GM19025 (cell line): Measurements from ENCODE around the gene TMEM79.

Source experiments
- ATAC-seq: cut with Tn5 transposase; IDR thresholded peaks from one replicate; pipeline ENCODE4 v1.9.1; 2021; ENCODE audit warnings: mild to moderate bottlenecking, low read depth, moderate library complexity; ENCODE audit not compliant: unreplicated experiment

The TMEM79 gene

GRCh38 chr1:156284112-156284511 lies at the start of gene TMEM79:
Gene TMEM79, plus strand, starts transcription at chr1:156284325. Its CDS starts 902 bp downstream, at chr1:156285227.
- ATAC-seq = no peak

- ATAC-seq = no peak
Observed at GRCh38 chr1:156236164-156236563, 48.0 kb upstream of the TMEM79 start.

GRCh38 chr1:156238248-156238647 lies 45.9 kb upstream of the TMEM79 start:
- ATAC-seq = no peak

DNA sequence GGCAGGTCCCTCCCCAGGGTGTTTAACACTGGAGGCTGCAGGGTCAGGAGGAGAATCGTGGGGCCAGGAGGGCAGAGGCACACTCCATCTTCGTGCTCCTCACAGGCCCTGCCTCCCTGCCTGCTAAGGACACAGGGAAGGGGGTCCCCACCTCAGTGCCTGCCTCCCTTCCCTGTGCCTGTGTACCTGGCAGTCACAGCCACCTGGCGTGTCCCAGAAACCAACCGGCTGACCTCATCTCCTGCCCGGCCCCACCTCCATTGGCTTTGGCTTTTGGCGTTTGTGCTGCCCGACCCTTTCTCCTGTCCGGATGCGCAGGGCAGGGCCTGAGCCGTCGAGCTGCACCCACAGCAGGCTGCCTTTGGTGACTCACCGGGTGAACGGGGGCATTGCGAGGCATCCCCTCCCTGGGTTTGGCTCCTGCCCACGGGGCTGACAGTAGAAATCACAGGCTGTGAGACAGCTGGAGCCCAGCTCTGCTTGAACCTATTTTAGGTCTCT lies 42.8 kb upstream of the TMEM79 start:
- no peak for ATAC-seq

DNA sequence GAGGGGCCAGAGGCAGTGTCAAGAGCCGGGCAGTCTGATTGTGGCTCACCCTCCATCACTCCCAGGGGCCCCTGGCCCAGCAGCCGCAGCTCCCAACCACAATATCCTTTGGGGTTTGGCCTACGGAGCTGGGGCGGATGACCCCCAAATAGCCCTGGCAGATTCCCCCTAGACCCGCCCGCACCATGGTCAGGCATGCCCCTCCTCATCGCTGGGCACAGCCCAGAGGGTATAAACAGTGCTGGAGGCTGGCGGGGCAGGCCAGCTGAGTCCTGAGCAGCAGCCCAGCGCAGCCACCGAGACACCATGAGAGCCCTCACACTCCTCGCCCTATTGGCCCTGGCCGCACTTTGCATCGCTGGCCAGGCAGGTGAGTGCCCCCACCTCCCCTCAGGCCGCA lies 42.2 kb upstream of the TMEM79 start, which contains the start of gene BGLAP:
Gene BGLAP, plus strand, starts transcription at position 259 of the 400 bp plus-strand sequence. Its CDS starts 48 bp downstream, at position 307.
- no peak for ATAC-seq

DNA sequence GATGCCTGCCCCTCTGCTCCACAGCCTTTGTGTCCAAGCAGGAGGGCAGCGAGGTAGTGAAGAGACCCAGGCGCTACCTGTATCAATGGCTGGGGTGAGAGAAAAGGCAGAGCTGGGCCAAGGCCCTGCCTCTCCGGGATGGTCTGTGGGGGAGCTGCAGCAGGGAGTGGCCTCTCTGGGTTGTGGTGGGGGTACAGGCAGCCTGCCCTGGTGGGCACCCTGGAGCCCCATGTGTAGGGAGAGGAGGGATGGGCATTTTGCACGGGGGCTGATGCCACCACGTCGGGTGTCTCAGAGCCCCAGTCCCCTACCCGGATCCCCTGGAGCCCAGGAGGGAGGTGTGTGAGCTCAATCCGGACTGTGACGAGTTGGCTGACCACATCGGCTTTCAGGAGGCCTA lies 41.4 kb upstream of the TMEM79 start:
- no peak for ATAC-seq

DNA sequence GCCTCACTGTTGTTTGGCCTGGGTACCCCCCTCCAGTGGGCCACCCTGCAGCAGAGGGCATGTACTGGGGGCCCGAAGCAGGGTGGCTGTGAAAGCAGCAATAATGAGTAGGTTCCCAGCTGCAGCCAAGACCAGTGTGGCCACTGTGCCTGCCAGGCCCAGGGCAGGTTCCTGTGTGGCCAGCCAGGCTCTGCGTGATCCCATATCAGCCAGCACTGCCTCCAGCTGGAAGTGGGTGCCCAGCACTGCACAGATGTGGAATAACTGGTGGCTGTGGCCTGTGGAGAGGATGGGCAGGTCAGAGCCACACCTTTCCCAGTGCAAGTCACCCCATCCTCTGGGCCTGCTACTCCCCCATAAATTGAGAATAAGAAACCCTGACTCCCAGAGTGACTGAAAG lies 40.0 kb upstream of the TMEM79 start:
- no peak for ATAC-seq

GRCh38 chr1:156244712-156245111 lies 39.4 kb upstream of the TMEM79 start:
- ATAC-seq = no peak

GRCh38 chr1:156245451-156246232 lies 38.5 kb upstream of the TMEM79 start:
- no peak for ATAC-seq

GRCh38 chr1:156246241-156246780 lies 37.8 kb upstream of the TMEM79 start:
- no peak for ATAC-seq

- no peak for ATAC-seq
Observed at GRCh38 chr1:156246781-156247459, 37.2 kb upstream of the TMEM79 start.

- ATAC-seq = no peak
Observed at GRCh38 chr1:156247460-156248322, 36.4 kb upstream of the TMEM79 start, which contains the start of gene PAQR6. Gene PAQR6, minus strand, starts transcription at chr1:156248056. Its CDS starts 1,325 bp downstream, at chr1:156246731.

DNA sequence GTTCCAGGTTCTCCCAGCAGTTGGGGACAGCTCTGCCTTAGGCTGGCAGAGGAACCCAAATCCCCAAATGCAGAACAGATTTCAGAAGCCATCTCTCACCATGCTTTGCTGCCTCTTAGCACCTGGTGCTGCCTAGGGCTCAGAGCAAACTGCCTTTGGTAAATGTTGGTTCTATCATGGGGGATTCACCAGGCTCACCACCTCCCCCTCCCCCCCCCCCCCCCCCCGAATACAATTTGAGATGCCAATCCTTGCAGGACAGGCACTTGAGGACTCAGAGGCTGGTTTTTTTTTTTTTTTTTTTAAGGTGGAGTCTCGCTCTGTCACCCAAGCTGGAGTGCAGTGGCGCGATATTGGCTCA lies 35.8 kb upstream of the TMEM79 start:
- ATAC-seq = no peak

- ATAC-seq = no peak
Observed at GRCh38 chr1:156249593-156249992, 34.5 kb upstream of the TMEM79 start.

GRCh38 chr1:156251527-156251926 lies 32.6 kb upstream of the TMEM79 start:
- ATAC-seq = no peak

DNA sequence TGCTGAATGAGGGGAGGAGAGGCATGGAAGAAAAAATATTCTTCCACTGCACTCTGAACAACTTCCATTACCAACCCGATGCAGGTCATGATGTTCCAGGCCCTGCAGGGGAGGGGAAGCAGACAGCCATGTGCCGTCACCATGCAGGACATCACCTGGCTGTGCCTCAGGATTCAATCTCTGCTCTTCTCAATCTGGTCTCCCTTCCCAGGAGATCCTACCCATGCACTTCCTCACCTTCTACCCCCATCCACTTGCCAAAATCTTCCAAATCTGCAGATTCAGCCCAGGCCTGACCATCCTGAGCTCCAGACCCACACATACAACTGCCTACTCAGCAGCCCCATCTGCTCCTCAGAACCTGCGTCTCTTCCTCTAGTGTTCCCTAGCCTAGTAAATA lies 30.5 kb upstream of the TMEM79 start:
- ATAC-seq = no peak

GRCh38 chr1:156257711-156258110 lies 26.4 kb upstream of the TMEM79 start:
- ATAC-seq = no peak

- ATAC-seq = no peak
Observed at GRCh38 chr1:156258859-156259258, 25.3 kb upstream of the TMEM79 start.

DNA sequence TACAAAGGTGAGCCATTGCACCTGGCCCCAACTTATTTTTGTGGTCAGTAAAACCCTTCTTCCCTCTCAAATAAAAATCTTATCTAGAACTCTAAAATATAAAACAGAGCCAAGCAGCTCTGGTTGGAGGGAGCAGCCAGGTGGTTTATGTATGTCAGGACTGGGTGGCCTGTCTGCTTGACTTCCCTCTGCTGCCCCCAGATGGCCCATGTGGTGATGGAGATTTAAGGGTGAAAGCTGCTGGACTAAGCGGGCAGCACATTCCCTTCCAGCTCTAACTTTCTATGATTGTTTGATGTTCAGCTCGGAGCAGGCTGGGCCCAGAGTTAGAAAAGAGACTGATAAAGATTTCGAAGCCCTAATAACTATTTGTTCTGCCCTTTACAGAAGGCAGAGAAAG lies 24.3 kb upstream of the TMEM79 start:
- ATAC-seq = no peak

GRCh38 chr1:156260896-156261295 lies 23.2 kb upstream of the TMEM79 start:
- no peak for ATAC-seq
